MCF 10A (cell line): ENCODE data around the gene ABLIM3. TPM values are rescaled to one million over a fixed set of nuclear protein-coding genes. Genes with fewer than 3 reads are reported as not detected.

Source experiments
- BruUV-seq: library from RNA; stranded (reverse); fragments of 400-500 nt; replicated peaks from 2 replicates; lab custom pipeline; 2021; lab: Mats Ljungman, UMichigan
- CTCF ChIA-PET: fragments of 300-600 bp; sonication (Branson Sonifier 250); formaldehyde crosslinking; extraction: SDS; loops from one replicate; lab custom pipeline; 2021; ENCODE audit warnings: antibody characterized with exemption, inconsistent platforms; lab: Yijun Ruan, JAX
- POLR2A ChIA-PET: fragments of 300-600, 350-650 bp; sonication (Branson Sonifier 250); formaldehyde crosslinking; extraction: SDS; loops from one replicate; lab custom pipeline; 2020; ENCODE audit warnings: antibody characterized with exemption, inconsistent platforms; lab: Yijun Ruan, JAX
- DNase-seq: peaks from one replicate; pipeline ENCODE4 v3.0.0-alpha.2; 2018; ENCODE audit not compliant: unreplicated experiment
- H3K27ac Mint-ChIP-seq: one replicate; pipeline ENCODE4 v1.8.0; 2022; ENCODE audit warnings: mild to moderate bottlenecking, low read depth, mixed read lengths; ENCODE audit not compliant: unreplicated experiment
- H3K27me3 Mint-ChIP-seq: one replicate; pipeline ENCODE4 v1.8.0; 2022; ENCODE audit warnings: mixed read lengths; ENCODE audit not compliant: insufficient read depth, unreplicated experiment
- H3K36me3 Mint-ChIP-seq: one replicate; pipeline ENCODE4 v1.8.0; 2022; ENCODE audit warnings: mild to moderate bottlenecking, moderate library complexity, mixed read lengths; ENCODE audit not compliant: insufficient read depth, unreplicated experiment
- H3K4me1 Mint-ChIP-seq: one replicate; pipeline ENCODE4 v1.8.0; 2022; ENCODE audit warnings: mixed read lengths; ENCODE audit not compliant: insufficient read depth, unreplicated experiment
- H3K4me3 Mint-ChIP-seq: one replicate; pipeline ENCODE4 v1.8.0; 2022; ENCODE audit warnings: mild to moderate bottlenecking, moderate library complexity, mixed read lengths; ENCODE audit not compliant: unreplicated experiment
- H3K9me3 Mint-ChIP-seq: one replicate; pipeline ENCODE4 v1.8.0; 2022; ENCODE audit warnings: mixed read lengths; ENCODE audit not compliant: unreplicated experiment
- CTCF ChIP-seq: fragments of 200-600 bp; IDR thresholded peaks from one replicate; pipeline ENCODE4 v1.8.0; 2022; ENCODE audit warnings: antibody characterized with exemption, mild to moderate bottlenecking; ENCODE audit not compliant: unreplicated experiment
- intact Hi-C: fragments of 100-400 bp; cut with micrococcal nuclease; formaldehyde crosslinking; loops from 2 replicates; pipeline ENCODE4 v1.14.1; 2022
- total RNA-seq: library from RNA; stranded (reverse); gene quantifications from 2 replicates; pipeline ENCODE4 v1.2.3, GENCODE V29; 2022

ABLIM3 gene
- total RNA-seq, 1 experiment from 2014 or later, result 168 TPM

GRCh38 chr5:149210225-149210624 is 68.9 kb downstream of the ABLIM3 start:
- BruUV-seq, result no TSS peak
- CTCF ChIA-PET, result interaction anchor here (0.7 to 1.3 kb wide), 2 partner anchors 87 to 96 kb away, joined by 3 to 4 read pairs; no protein-coding TSS in a partner anchor
- no peak for DNase-seq
- no peaks in the 10 kb centered on the region for H3K27me3 Mint-ChIP-seq
- no peak for TF ChIP-seq CTCF
- H3K9me3 Mint-ChIP-seq, result no peaks in the 10 kb centered on the region
- peaks cover 25% of the 10 kb centered on the region for H3K4me1 Mint-ChIP-seq
- peaks cover 89% of the 10 kb centered on the region for H3K36me3 Mint-ChIP-seq
- no peak overlapping the region for H3K4me3 Mint-ChIP-seq
- intact Hi-C loops, result no loop called here
- no peak overlapping the region for H3K27ac Mint-ChIP-seq
- POLR2A ChIA-PET, result no interaction called here

GRCh38 chr5:149210968-149211490 is 69.7 kb downstream of the ABLIM3 start:
- ChIA-PET CTCF (interaction anchor here (0.7 to 4.6 kb wide), 7 partner anchors 9 to 96 kb away, joined by 3 to 19 read pairs (median 5); no protein-coding TSS in a partner anchor), POLR2A (no interaction called here)
- Mint-ChIP-seq H3K27me3 (no peaks in the 10 kb centered on the region), H3K9me3 (no peaks in the 10 kb centered on the region), H3K4me3 (no peak overlapping the region), H3K27ac (no peak overlapping the region), H3K36me3 (peaks cover 87% of the 10 kb centered on the region), H3K4me1 (peaks cover 20% of the 10 kb centered on the region)
- no TSS peak for BruUV-seq
- no peak for TF ChIP-seq CTCF
- no peak for DNase-seq
- intact Hi-C loops, result no loop called here

- H3K27ac Mint-ChIP-seq, result peak overlapping the region; percentile 10
- no peaks in the 10 kb centered on the region for H3K9me3 Mint-ChIP-seq
Observed at GRCh38 chr5:149211566-149211965, 70.3 kb downstream of the ABLIM3 start.

More at GRCh38 chr5:149211566-149211965, 70.3 kb downstream of the ABLIM3 start:
- intact Hi-C loops, result no loop called here
- ChIA-PET CTCF (interaction anchor here (0.7 to 4.6 kb wide), 10 partner anchors 9 to 769 kb away, joined by 3 to 19 read pairs (median 4); no protein-coding TSS in a partner anchor), POLR2A (interaction anchor here (1.4 kb wide), 1 partner anchor 15 kb away, joined by 4 read pairs; no protein-coding TSS in a partner anchor)
- no peak for TF ChIP-seq CTCF
- Mint-ChIP-seq H3K36me3 (peaks cover 88% of the 10 kb centered on the region), H3K4me1 (peaks cover 15% of the 10 kb centered on the region), H3K27me3 (no peaks in the 10 kb centered on the region), H3K4me3 (no peak overlapping the region)
- DNase-seq, result no peak
- no TSS peak for BruUV-seq
